Stimulated activated CD4-positive, alpha-beta T cell treated with anti-CD3 and anti-CD28 coated beads, Interleukin-1b, Interleukin-23, amount 100 ng/mL, for 4 hours (primary cell): ENCODE measurements around the gene LRRC28.
A peak's percentile ranks its signal among the peaks of the same experiment; 100 is the strongest.
"Not testable (repeated sequence)": the region's sequence is repeated elsewhere in the genome, so short reads cannot be mapped to it uniquely, and the experiment has no call there.

Experiments
- DNase-seq, 2 donors: peaks; one replicate each; pipeline ENCODE4 v3.0.0-alpha.2; 2020; ENCODE audit warnings: low read depth in 2 of 2

The LRRC28 gene

DNA sequence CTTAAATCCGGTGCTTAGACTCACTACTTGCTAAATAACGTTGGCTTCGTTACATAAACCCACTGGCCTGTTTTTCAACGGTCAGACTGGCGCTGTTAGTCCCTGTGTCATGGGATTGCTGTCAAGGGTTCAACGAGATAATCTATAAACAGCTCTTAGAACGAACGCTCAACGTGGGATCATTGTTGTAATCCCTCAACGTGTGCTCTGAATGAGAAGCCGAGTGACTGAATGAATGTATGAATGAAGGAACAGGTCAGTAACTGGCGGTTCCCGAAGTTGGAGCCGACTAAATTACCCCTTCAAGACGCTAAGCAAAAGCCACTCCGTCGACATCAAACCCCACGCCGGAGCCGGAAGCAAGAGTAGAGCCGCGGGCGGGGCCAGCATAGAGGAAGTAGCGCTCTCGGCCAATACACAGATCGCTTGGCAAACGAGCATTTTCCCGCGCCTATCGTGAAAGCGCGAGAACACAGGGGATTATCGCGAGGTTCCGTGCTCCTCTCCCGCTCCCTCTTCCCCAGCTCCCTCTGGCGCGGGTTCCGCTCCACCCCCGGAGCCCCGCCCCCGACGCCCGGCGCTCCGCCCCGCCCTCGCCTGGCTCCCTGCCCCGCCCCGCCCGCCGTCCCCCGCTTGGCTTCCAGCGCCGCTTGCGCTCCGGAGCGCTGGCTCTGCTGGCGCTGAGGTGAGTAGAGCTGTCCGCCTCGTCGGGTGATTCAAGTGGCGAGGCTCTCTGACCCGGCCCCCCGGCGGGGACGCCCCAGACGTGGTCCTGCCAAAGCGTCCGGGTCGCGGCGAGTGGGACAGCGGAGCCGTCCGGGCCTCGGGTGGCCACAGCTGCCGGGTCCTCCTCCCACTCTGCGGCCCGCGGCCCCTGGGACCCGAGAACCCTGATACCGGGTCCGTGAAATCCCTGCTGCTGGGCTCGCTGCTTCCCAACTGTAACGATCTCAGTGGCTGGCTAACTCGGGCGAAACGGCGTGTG, at the start of gene LRRC28:
Gene LRRC28 (plus strand): TSS at position 625 of the 985 bp plus-strand sequence. CDS start 4,477 bp downstream, outside the sequence.
- DNase-seq: peak; percentile 91

DNA sequence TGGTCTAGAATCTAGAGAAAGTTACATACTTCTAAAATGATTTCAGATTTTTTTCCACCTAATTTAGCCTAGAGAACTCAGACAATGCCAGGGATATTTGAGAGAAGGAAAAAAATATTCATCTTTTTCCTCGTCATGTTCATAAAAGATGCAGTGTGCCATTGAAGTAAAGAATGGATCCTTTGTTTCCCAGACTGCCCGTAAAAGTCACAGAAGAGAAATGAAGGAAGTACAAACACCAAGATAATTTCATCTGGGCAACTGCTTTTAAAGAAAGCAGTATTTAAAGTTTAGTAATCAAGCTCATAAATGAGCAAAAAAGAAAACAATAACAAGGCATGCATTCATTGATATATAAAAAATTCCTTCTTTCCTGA, 49.1 kb upstream of the LRRC28 start:
- no peak for DNase-seq

DNA sequence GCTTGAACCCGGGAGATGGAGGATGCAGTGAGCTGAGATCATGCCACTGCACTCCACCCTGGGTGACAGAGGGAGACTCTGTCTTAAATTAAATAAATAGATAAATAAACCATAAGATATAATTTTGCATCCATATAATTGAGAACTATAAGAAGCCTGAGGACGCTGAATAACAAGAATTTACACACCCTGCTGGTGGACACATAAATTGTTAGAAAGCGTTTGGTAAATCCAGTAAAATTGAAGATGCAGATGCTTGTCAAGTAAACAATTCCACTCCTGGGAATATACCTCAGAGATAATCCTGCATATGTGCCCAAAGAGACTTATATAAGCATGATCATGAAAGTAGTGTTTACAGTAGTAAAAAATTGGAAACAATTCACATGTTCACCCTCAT, 43.6 kb upstream of the LRRC28 start:
- DNase-seq: no peak

DNA sequence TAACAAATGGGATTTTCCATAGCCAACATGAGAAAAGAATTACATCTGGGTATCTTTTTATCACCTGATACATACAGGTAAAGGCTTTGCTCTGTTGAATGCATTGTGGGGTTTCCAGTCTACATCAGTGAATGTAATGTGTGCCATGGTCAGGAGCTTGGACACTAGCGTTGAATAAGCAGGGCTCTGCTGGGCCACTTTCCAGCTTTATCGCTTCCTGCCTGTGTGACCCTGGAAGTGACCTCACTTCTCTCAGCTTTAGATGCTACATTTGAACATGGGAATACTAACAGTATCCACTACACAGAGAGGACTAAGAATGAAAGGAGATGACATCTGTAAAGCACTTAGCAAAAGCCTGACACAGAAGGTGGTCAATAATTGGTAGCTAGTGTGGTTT, 42.0 kb upstream of the LRRC28 start:
- no peak for DNase-seq

DNA sequence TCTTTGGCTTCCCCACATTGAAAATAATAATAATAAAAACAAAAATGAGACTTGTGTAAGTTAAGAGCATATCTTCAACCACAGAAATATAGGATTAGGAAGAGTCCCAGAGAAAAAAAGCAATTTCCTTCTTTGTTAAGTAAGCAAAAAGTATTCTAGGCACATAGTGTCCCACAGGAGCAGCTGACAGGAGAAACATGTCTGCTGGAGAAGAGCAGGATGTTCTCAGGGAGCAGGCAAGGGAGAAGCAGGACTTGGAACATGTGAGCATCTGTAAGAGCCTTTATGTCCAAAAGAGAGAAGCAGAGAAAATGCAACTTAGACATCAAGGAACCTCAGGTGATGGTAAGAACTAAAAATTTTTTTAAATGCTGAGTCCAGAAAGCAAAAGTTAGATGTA, 40.9 kb upstream of the LRRC28 start:
- DNase-seq: no peak

DNA sequence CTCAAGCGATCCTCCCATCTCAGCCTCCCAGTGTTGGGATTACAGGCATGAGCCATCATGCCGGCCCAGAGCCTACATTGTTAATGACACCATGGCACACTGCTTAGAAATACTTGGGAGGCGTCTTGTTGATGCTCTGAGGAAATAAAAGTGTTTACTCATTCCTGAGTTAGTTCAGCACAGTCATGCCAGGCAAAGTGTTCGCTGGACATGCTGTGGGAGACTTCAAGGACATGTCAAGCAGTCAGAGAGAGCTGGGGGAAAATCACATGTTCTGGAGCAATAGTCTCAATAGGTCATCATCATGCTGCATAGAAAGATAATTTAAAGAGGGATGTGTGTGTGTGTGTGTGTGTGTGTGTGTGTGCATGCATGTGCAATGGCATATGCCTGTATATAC, 39.4 kb upstream of the LRRC28 start:
- DNase-seq: no peak

DNA sequence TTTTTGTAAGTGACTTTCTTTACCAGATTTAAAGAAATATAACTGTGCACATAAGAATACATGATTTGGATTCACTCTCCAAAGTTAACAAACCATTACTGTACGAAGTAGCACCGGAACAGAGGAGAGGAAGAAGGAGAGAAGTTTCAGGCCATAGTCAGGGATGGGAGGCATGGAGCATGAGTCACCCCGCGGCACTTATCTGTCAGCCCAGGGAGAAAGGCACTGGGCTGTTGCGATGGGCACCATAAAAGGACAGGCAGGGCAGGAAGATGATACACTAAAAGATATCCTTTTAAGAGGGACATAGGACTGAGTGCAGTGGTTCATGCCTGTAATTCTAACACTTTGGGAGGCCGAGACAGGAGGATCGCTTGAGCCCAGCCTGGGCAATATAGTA, 38.9 kb upstream of the LRRC28 start:
- no peak for DNase-seq

DNA sequence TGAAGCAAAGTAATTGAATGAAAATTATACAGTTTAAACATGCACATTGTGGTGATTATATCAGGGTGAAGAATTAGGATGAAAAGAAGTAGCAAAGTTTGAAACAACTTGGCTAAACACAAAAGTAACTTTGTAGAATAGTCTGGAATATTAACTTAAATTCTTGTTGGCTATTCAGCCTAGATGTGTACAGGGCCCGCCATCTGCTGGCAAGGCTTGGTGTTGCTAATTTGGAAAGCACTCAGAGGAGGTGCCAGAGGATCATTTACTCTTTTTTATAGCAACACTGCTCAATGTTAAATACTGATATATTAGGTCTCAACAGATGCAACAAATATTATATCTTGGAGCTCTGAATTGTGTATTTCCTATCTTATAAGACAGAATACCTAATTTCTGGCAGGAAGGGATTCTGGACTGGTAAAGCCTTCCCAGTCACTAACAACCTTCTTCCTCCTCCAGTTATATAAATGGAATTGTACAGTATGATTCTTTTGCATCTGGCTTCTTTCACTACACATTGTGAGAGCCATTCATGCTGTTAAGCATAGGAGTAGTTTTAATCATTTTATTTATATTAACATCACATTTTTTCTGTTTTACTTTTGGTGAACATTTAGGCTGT, 38.0 kb upstream of the LRRC28 start:
- peak; percentile 27 to 46 for DNase-seq

DNA sequence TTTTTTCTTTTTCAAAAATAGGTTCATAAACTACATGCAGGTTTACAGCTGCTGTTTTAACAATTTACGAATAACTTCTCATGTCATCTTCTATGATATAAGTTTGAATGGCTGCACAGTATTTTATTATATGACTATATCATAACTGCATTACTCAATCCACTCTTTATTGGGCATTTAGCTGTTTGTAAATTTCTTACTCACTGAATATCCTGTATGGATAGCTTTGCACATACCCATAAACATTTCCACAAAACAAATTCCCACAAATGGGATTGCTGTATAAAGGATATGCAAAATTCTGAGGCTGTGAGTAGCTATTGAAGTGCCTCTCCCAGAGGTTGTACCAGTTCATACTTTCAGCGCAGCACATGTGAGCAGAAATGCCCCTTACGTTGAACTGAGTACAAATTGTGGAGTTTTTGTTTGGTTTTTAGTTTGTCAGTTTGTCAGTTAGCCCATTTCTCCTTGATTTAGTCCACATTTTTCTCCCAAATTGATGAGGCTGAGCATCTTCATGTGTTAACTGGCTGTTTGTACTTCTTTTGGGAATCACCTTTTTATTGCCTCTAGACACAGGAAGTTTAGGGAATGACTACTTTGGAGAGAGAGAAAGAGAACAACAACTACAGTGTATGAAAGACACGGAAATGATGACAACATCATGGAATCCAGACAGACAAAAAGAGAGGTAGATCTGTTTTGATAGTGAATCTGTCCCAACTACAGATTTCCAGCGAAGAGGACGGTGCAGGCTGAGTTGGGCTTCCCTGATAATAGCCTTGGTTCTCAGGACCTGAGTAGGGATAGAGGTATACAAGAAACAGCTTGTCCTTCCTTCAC, 26.7 kb upstream of the LRRC28 start:
- no peak for DNase-seq

DNA sequence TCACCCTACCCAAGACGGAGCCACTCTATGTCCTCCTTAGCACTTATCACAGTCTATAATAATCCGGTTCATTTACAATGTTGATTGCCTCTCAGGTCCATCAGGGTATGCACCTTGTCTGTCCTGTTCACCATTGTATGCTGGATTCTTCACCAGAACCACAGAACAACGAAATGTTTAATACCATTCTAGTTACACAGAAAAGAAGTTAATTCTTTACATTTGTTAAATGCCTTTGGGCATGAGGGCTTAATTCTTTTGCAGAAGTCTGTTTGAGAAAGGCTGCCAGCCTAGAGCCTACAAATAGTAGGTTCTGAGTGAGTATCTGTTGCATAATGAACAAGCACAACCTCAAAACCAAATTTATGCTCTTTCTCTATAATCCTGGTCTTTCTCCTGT, 24.5 kb upstream of the LRRC28 start:
- DNase-seq: no peak

DNA sequence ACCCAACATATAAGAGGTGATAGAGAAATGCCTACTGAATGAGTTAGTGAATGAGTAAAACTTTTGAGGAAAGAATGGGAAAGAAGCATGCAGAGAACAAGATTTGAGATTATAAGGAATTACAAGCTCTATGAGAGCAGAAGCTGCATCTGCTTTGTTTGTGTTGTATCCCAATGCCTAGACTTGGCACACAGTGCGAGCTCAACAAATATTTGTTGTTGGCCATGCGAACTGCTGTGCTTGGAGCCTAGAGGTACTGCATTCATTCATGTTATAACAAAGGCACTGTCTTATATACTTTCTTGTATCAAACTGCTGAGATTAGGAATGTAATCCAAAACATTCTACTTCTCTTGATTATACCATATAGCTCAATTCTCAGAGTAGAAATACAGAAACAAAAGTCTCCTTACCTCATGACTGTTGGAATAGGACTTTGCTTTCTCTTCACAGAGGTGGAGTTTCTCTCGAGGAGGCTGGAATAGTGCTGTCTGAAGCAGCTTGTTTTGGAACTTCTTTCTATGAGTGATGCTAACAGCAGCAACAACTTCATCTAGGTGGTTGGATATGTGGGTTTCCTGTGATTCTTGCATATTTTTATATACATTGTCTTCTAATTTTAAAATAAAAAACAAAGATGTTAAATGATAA, 23.0 kb upstream of the LRRC28 start:
- DNase-seq: no peak

DNA sequence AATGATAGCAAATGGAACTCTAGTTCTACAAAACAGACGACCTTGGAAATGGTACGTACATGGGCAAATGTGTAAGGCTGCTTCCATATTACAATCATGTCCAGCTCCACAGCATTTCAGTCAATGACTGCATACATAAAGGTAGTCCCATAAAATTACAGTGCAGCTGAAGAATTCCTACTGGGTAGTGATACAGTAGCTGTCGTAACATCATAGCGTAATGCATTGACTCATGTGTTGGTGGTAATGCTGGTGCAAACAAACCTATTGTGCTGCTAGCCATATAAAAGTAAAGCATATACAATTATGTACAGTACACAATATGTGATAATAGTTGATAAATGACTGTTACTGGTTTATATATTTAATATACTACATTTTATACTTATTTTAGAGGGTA, 20.4 kb upstream of the LRRC28 start:
- DNase-seq: no peak

DNA sequence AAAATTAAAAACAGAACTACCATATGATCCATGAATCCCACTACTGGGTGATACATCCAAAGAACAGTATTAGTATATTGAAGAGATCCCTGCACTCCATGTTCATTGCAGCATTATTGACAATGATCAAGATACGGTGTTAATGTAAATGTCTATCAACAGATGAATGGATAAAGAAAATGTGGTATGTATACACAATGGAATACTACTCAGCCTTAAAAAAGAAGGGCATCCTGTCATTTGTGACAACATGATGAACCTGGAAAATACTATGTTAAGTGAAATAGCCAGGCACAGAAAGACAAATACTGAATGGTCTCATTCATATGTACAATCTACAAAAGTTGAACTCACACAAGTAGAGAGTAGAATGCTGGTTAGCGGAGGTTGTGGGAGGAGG, 18.5 kb upstream of the LRRC28 start:
- DNase-seq: no peak

DNA sequence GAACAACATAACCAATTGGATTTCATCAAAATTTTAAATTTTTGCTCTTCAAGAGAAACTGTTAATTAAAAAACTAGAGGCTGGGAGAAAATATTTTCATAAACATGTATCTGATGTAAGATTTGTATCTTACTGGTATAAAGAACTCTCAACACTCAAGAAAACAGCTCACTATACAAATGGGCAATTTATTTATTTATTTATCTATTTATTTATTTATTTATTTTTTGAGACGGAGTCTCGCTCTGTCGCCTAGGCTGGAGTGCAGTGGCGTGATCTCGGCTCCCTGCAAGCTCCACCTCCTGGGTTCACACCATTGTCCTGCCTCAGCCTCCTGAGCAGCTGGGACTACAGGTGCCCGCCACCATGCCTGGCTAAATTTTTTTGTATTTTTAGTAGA, 17.1 kb upstream of the LRRC28 start:
- DNase-seq: not testable (repeated sequence)

DNA sequence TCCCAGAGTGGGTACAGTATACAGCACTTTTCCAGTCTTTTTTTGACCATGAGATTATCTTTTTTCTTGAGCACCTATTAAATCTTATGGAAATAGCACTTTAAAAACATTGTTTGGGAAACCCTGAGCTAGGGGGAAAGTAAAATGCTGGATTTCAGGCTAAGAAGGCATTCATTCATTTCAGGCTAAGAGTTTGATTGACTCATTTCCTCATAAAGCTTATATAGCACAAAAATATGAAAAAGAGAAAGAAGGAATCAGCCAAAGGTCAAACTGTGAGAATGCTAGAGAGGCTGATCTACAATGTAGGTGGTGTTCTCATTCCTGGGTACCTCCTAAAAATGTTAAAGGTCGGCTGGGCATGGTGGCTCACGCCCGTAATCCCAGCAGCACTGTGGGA, 12.4 kb upstream of the LRRC28 start:
- DNase-seq: no peak

DNA sequence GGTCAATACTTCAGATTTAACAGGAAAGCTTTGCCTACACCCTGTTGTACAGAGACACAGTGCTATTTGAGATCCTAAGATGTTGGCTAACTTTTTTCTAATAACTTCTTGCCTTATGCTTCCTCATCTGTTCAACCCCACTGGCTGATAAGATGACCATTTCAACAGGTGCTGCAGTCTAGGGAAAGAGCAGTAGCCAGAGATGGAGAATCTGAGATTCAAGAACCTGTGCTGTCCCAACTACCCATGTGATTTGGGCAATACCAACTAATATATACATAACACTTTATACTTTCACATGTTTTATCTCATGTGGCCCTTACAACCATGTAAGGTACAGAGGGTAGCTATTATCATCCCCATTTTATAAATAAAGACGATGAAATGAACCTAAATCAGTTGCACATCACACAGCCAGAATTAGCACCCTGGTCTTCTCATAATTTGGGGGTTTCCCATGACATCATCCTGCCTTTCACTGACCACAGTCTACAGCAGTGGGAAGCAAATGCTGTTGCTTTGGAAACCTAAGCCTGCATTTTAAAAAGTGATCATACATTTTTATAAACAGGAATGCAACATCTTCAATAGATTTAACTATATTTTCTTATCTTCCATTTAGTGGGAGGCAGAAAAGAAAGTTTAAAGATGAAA, 11.6 kb upstream of the LRRC28 start:
- DNase-seq: no peak

DNA sequence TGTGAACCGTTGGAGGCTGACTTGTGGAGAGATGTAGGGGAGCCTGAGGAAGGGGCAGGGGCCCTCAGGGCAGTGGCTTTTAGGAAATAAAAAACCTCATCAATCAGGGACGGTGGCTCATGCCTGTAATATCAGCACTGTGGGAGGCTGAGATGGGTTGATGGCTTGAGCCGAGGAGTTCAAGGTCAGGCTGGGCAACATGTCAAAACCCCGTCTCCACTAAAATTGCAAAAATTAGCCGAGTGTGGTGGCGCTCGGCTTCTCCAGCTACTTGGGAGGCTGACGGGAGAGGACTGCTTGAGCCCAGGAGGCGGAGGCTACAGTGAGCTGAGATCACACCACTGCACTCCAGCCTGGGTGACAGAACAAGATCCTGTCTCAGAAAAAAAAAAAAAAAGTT, 9.5 kb upstream of the LRRC28 start:
- no peak for DNase-seq

DNA sequence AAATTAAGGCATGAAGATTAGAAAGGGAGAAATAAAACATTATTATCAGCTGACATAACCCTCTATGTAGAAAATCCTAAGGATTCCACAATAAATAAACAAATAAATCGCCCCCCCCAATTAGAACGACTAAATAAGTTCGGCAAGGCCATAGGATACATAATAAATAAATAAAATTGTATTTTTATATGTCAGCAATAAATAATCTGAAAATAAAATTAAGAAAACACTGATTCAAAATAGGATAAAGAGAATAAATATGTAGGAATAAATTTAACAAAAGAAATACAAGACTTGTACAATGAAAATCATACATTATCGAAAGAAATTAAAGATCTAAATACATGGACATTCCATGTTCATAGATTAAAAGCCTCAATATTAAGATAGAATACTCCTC, 7.0 kb upstream of the LRRC28 start:
- DNase-seq: no peak

DNA sequence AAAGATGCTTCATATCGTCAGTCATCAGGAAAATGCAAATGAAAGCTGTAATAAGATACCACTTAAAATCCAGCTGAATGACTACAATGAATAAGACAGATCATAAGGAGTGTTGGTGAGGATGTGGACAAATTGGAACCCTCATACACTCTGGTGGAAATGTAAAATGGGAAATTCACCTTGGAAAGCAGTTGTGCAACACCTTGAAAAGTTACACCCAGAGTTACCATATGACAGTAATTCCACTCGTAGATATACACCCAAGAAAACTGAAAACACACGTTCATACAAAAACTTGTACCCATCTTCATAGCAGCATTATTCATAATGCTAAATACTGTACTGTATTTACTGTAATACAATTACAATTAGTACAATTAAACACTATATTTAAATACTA, 4.2 kb upstream of the LRRC28 start:
- no peak for DNase-seq

DNA sequence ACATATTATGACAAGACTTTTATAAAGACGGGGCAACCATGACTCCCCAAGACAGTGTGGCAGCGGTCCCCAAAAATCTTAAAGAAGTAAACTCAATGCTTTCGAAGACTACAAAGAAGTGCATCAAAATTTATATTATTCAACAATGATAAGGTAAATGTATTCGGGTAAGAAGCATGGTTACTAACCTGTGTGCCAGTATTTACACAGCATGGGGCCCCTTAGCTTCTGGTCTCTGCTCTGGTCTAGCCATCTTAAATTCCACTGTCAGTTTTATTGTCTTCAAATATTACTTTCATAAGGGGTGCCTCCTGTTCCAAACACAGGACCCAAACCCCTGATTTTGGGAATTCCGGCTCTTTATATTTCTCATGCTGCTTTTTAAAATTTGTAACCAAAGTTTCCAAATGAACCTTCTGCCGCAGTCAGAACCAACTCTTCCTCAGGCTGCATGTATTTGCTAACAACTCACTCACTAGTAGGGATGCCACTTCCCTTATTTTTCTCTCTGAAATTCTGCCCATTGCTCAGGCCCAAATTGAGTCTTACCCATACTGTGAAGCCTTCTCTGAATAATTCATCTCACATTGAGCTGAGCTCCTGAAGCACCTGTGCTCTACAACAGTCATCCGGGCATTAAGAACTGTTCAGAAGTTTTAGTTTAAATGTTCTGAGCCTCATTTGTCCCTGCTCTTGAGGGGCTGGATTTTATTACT, 3.1 kb upstream of the LRRC28 start:
- DNase-seq: no peak
